ENCODE data around the gene NUP155. TPM values are rescaled to one million over a fixed set of nuclear protein-coding genes. Genes with fewer than 3 reads are reported as not detected.

Gene NUP155
- total RNA-seq, result 41.9 TPM

DNA sequence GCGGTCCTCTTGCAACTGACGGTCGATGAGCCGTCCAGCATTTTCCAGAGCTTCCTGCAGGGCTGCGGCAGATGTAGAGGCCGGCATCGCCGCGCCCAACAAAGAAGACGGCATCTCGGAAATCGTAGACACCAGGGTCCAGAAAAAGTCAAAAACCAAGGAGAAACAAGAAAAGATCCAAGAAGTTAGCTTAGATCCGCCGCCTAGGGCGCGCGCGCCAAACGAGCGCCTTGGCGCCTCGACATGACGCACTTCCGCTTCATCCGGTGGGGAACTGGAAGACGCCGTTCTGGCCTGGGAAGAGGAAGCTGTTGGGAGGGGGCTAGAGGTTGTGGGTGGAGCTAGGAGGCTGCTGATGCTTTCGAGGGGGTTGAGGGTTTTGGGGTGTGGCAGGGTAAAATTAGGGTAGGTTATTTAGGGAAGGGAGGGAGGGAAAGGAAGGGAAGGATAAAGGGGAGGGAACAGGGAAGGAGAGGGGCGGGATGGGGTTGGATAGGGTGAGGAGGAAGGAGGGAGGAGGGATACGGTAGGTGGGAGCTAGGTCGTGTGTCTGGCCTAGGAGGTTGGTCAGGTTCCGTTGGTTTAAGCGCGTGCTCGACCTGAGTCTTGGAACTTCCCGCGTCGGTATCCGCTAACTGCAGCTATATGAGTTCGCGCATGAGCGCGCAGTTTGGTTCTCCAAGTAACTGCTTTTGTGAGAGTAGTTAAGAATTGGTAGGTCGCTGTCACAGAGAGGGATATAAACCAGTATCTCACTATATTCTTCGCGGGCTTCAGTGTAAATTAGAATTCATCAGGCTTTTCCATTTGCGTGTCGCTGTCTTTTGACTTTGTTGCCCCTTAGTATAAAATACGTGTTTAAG is at the start of gene NUP155:
TSS of gene NUP155 (minus strand) at position 243 of the 863 bp plus-strand sequence. CDS start at position 114, 129 bp downstream.

DNA sequence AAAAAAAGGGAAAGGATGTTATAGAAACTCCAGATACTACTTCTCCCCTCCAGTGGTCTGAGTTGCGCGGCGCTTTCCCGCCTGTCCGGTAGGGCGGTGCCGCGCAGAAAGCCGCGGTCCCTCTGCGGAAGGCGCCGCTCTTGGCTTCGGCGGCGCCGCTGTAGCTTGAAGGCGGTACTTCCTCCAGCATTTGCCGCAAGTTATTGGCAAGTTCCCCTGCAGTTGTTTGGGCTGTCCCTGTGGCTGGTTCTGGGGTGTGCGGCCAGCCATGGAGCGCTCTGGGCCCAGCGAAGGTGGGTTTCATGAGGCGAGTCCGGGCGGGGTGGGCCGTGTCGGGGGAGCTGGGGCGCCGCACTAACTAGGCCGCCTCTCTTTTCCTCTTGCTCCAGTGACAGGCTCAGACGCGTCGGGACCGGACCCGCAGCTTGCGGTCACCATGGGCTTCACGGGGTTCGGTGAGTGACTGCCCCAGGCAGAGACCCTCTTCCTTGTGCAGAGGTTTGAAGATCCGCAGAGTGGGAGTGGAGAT is 8.3 kb upstream of the NUP155 start, which contains the start of gene WDR70:
TSS of gene WDR70 (plus strand) at position 219 of the 529 bp plus-strand sequence. CDS start at position 269, 50 bp downstream.

DNA sequence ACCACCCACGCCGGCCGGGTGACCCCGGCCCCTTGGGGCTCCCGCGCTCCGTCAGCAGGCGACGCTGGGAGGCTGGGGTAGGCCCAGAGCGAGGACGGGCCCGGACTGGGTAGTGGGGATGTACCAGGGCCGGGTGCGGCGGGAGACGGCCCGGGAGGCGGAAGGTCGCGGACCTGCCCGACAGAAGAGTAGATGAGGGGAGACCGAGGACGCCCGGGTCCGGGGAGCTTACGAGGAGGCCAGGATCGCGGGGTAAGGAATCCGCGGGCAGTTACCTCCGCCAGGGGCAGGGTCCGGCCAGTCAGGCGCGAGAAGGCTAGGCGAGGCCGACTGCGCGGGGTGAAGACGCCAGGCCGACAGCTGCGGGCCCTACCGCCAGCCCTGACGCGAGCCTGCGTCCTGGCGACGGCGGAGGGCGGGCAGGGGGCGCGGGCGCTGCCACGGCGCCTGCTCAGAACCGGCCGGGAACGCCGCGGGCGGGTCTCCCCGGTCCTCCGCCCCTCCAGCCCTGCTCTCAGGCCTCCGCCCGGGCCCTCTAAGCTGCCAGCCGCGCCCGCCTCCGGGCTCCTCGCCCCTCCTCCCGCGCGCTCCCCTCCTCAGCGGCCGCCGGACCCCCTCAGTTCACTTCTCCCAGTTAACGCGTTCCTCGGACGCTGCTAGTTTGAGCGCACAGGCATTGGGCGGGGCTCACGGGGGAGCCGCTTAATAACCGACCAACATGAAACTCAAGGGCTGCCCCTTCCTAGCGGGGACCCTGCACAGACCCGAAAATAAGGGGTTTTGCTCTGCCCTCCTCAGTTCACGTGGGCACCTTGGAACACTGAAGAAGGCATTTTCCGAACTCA is 121.7 kb downstream of the NUP155 start, which contains the start of gene CPLANE1:
TSS of gene CPLANE1 (minus strand) at position 407 of the 845 bp plus-strand sequence. CDS start 1,678 bp downstream, outside the sequence.

Small RNA genes lying within 50 kb of the gene (small RNA-seq; reads per million reads assigned to genes)
- not detected for gene RNU7-75P (ENCODE audit: low replicate concordance)

Other genes starting within 250 kb of the NUP155 start
- gene CPLANE1, start 121.7 kb downstream of the NUP155 start, total RNA-seq, result 36.6 TPM
- 31.3 TPM for gene WDR70, start 8.2 kb upstream of the NUP155 start, total RNA-seq